Uterus (tissue), 2 donors: ENCODE data around the gene ARSI.

Experiments
- POLR2A ChIP-seq, 2 donors: fragments of 450-650 bp; IDR thresholded peaks; one replicate each; pipeline ENCODE4 v1.6.1; 2016; ENCODE audit warnings: antibody characterized with exemption in 2 of 2, mild to moderate bottlenecking in 1 of 2, moderate library complexity in 1 of 2
- TF ChIP-seq, protein P1 (sequence below), 4 experiments: fragments of 200-600 bp in 2 of 4; fragments of 450-650 bp in 2 of 4; sonication (generic) in 2 of 4; IDR thresholded peaks; one replicate each; pipeline ENCODE4 v1.5.1; 2016 to 2019; ENCODE audit warnings: antibody characterized with exemption in 4 of 4, mild to moderate bottlenecking in 2 of 4, moderate library complexity in 1 of 4

- TF ChIP-seq, protein P1, sequence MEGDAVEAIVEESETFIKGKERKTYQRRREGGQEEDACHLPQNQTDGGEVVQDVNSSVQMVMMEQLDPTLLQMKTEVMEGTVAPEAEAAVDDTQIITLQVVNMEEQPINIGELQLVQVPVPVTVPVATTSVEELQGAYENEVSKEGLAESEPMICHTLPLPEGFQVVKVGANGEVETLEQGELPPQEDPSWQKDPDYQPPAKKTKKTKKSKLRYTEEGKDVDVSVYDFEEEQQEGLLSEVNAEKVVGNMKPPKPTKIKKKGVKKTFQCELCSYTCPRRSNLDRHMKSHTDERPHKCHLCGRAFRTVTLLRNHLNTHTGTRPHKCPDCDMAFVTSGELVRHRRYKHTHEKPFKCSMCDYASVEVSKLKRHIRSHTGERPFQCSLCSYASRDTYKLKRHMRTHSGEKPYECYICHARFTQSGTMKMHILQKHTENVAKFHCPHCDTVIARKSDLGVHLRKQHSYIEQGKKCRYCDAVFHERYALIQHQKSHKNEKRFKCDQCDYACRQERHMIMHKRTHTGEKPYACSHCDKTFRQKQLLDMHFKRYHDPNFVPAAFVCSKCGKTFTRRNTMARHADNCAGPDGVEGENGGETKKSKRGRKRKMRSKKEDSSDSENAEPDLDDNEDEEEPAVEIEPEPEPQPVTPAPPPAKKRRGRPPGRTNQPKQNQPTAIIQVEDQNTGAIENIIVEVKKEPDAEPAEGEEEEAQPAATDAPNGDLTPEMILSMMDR (IDR thresholded peaks at IDR 0.05), result no peak
- TF ChIP-seq POLR2A (IDR thresholded peaks at IDR 0.05), result no peak
These were observed 46.9 kb downstream of the ARSI start for GRCh38 chr5:150255659-150256409.
